ENCODE results near the gene SLC29A1. TPM values are rescaled to one million over a fixed set of nuclear protein-coding genes. Genes with fewer than 3 reads are reported as not detected.

Gene SLC29A1
- total and polyA plus RNA-seq, 9 of the 15 experiments (the other 6 are each of a cell fraction or from before 2014, with no cell fraction given): 18.9 to 170 (median 57.7) TPM

GRCh38 chr6:44247338-44248302 is 24.2 kb downstream of the SLC29A1 start (continued):
- TF ChIP-seq ZNF407 (IDR thresholded peaks at IDR 0.05; ENCODE audit: low read depth): peak; percentile 94
- TF ChIP-seq CREB5 (CRISPR knock-in tag; IDR thresholded peaks at IDR 0.05): 0 out of 2 replicates have a peak, but pooled peaks have one; percentile 3
- no peak for TF ChIP-seq BRCA1 (IDR thresholded peaks at IDR 0.05)
- peak; percentile 8; the same call in 1 of the 2 replicates for TF ChIP-seq BRCA1 (CRISPR knock-in tag; IDR thresholded peaks at IDR 0.05)
- TF ChIP-seq PYGO2 (tag; IDR thresholded peaks at IDR 0.05): no peak
- TF ChIP-seq ESRRA (IDR thresholded peaks at IDR 0.05; ENCODE audit: borderline replicate concordance, low read depth): peak; percentile 54; the same call in 1 of the 2 replicates
- peak; percentile 91 for TF ChIP-seq HNRNPH1 (optimal IDR thresholded peaks at IDR 0.05; ENCODE audit: low read depth, low read length)
- no peak for TF ChIP-seq KLF6 (CRISPR knock-in tag; IDR thresholded peaks at IDR 0.05; ENCODE audit: borderline replicate concordance)
- TF ChIP-seq ZNF766 (CRISPR knock-in tag; conservative IDR thresholded peaks at IDR 0.05): no peak
- peak; percentile 88 for TF ChIP-seq ATF3 (IDR thresholded peaks at IDR 0.05)
- TF ChIP-seq ATF3 (CRISPR knock-in tag; conservative IDR thresholded peaks at IDR 0.05): no peak
- peak; percentile 56 for TF ChIP-seq POLR2AphosphoS5 (IDR thresholded peaks at IDR 0.05; ENCODE audit: control insufficient read depth, insufficient read depth, low read depth, low read length)
- peak; percentile 97 for TF ChIP-seq ETV5 (CRISPR knock-in tag; IDR thresholded peaks at IDR 0.05; ENCODE audit: low read depth)
- TF ChIP-seq ZBTB26 (CRISPR knock-in tag; IDR thresholded peaks at IDR 0.05): no peak
- no peak for TF ChIP-seq ZNF644 (tag; IDR thresholded peaks at IDR 0.05; ENCODE audit: low read depth)
